Activated CD8-positive, alpha-beta T cell treated with anti-CD3 and anti-CD28 coated beads for 36 hours (primary cell): ENCODE measurements around the gene ZZZ3. TPM values are rescaled to one million over a fixed set of nuclear protein-coding genes. Genes with fewer than 3 reads are reported as not detected.

Experiments used
- ATAC-seq: fragments of 200-7000 bp; cut with Tn5 transposase; one replicate; pipeline ENCODE4 v1.10.0; 2021; ENCODE audit warnings: mild to moderate bottlenecking, moderate library complexity
- CTCF ChIA-PET: fragments of 350-600 bp; sonication (Branson Sonifier 250); formaldehyde crosslinking; loops from one replicate; lab custom pipeline; 2021; ENCODE audit warnings: antibody characterized with exemption; lab: Charles Lee
- POLR2A ChIA-PET: fragments of 350-600 bp; sonication (Branson Sonifier 250); formaldehyde crosslinking; loops from one replicate; lab custom pipeline; 2021; ENCODE audit warnings: antibody characterized with exemption; lab: Charles Lee
- DNase-seq: peaks from one replicate; pipeline ENCODE4 v3.0.0-alpha.2; 2020
- H3K27ac Mint-ChIP-seq: one replicate; pipeline ENCODE4 v1.8.0; 2021; ENCODE audit warnings: mild to moderate bottlenecking, mixed read lengths
- H3K27me3 Mint-ChIP-seq: one replicate; pipeline ENCODE4 v1.8.0; 2021; ENCODE audit warnings: mixed read lengths
- H3K36me3 Mint-ChIP-seq: one replicate; pipeline ENCODE4 v1.8.0; 2021; ENCODE audit warnings: low read depth, mixed read lengths
- H3K4me1 Mint-ChIP-seq: one replicate; pipeline ENCODE4 v1.8.0; 2021; ENCODE audit warnings: low read depth, mixed read lengths
- H3K4me3 Mint-ChIP-seq: one replicate; pipeline ENCODE4 v1.8.0; 2021; ENCODE audit warnings: mild to moderate bottlenecking, moderate library complexity, mixed read lengths
- H3K9me3 Mint-ChIP-seq: one replicate; pipeline ENCODE4 v1.8.0; 2021; ENCODE audit warnings: mixed read lengths
- intact Hi-C: fragments of 100-400 bp; cut with micrococcal nuclease; formaldehyde crosslinking; loops from one replicate; pipeline ENCODE4 v1.10.0; 2022
- total RNA-seq, 2 experiments: library from RNA; stranded (reverse); gene quantifications; one replicate each; pipeline ENCODE4 v1.2.3, GENCODE V29; 2021
- TF ChIP-seq, protein P1 (sequence below): fragments of 200-600 bp; IDR thresholded peaks from one replicate; pipeline ENCODE4 v1.8.0; 2022; ENCODE audit warnings: antibody characterized with exemption, mild to moderate bottlenecking

ZZZ3 gene
- total RNA-seq, 2 experiments from 2014 or later: 37.7 to 39.5 TPM

DNA sequence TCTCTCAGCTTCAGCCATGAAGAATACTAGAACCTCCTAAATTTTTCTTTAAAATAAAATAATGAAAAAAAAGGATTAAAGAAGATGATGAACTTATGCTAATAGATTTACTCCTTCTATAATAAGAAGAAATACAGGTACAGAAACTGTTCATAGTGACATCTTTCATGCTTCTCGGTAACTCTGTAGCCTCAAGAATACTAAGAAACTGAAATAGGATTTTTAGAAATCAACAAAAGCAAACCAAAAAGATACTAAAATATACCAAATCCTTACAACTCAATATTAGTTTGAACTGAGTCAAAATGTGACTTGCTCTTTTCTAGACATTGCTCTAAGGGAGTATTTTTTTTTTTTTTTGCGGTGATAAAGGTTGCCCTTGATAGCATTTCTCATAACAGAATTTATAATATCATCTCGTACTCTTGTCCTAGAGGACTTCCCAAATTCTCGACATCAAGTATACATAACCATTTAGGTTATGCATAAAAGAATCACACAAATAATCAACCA is 42.8 kb downstream of the ZZZ3 start:
- DNase-seq (no peak), ATAC-seq (no peak)
- ChIA-PET POLR2A (no interaction called here), CTCF (no interaction called here)
- Mint-ChIP-seq H3K36me3 (peaks cover 15% of the 10 kb centered on the region), H3K4me3 (no peak overlapping the region), H3K27me3 (no peaks in the 10 kb centered on the region), H3K27ac (no peak overlapping the region), H3K4me1 (peaks cover 14% of the 10 kb centered on the region), H3K9me3 (no peaks in the 10 kb centered on the region)
- intact Hi-C loops: no loop called here
- TF ChIP-seq, protein P1, sequence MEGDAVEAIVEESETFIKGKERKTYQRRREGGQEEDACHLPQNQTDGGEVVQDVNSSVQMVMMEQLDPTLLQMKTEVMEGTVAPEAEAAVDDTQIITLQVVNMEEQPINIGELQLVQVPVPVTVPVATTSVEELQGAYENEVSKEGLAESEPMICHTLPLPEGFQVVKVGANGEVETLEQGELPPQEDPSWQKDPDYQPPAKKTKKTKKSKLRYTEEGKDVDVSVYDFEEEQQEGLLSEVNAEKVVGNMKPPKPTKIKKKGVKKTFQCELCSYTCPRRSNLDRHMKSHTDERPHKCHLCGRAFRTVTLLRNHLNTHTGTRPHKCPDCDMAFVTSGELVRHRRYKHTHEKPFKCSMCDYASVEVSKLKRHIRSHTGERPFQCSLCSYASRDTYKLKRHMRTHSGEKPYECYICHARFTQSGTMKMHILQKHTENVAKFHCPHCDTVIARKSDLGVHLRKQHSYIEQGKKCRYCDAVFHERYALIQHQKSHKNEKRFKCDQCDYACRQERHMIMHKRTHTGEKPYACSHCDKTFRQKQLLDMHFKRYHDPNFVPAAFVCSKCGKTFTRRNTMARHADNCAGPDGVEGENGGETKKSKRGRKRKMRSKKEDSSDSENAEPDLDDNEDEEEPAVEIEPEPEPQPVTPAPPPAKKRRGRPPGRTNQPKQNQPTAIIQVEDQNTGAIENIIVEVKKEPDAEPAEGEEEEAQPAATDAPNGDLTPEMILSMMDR: no peak

DNA sequence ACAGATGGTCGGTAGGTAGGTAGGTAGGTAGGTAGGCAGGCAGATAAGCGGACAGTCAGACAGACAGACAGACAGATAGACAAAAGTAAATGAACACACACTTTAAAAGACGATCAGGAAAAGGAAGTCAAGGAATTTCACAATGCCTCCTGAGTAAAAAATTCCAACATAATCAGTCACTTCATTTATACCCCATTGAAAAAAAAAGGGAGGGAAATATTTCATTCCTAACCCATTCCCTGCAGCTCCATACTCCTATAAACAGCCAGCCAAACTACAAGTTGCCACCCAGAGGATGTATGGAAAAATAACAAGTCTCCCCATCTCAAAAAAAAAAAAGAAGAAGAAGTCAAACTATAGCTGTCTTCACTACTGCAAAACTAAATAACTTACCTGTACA is 43.4 kb downstream of the ZZZ3 start:
- peaks cover 15% of the 10 kb centered on the region for H3K36me3 Mint-ChIP-seq
- POLR2A ChIA-PET: no interaction called here
- CTCF ChIA-PET: no interaction called here
- no peaks in the 10 kb centered on the region for H3K9me3 Mint-ChIP-seq
- no peaks in the 10 kb centered on the region for H3K27me3 Mint-ChIP-seq
- no peak overlapping the region for H3K27ac Mint-ChIP-seq
- TF ChIP-seq, protein P1: no peak
- peaks cover 14% of the 10 kb centered on the region for H3K4me1 Mint-ChIP-seq
- intact Hi-C loops: no loop called here
- ATAC-seq (no peak), DNase-seq (no peak)
- H3K4me3 Mint-ChIP-seq: no peak overlapping the region

DNA sequence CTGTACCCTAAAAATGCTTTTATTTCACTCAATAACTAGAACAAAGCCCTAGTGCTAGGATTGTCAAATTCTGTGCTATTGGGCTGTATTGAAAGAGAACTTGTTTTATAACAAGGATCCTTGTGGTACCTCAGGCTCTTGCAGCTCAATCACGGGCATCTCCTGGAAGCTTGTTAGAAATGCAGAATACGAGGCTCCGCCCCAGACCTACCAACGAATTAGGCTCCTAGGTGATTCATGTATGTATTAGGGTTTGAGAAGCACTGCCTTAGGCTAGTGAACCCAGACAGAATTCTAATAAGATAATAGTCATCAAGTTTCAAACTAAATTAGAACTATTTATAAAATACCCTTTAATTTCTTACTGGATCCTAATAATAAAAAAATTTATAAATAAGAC is 45.6 kb downstream of the ZZZ3 start:
- peaks cover 22% of the 10 kb centered on the region for H3K4me1 Mint-ChIP-seq
- CTCF ChIA-PET: no interaction called here
- H3K27ac Mint-ChIP-seq: no peak overlapping the region
- POLR2A ChIA-PET: no interaction called here
- peaks cover 27% of the 10 kb centered on the region for H3K36me3 Mint-ChIP-seq
- no peak for DNase-seq
- H3K9me3 Mint-ChIP-seq: no peaks in the 10 kb centered on the region
- intact Hi-C loops: no loop called here
- H3K4me3 Mint-ChIP-seq: no peak overlapping the region
- no peaks in the 10 kb centered on the region for H3K27me3 Mint-ChIP-seq
- no peak for ATAC-seq
- TF ChIP-seq, protein P1: no peak

Other genes starting within 250 kb of the ZZZ3 start
- 10 to 100 TPM; 35.8 to 36.2 TPM for gene USP33, start 77.2 kb upstream of the ZZZ3 start, total RNA-seq
- gene MIGA1, start 97.0 kb upstream of the ZZZ3 start, total RNA-seq: 1 to 10 TPM; 8.5 to 9.7 TPM
- gene NEXN, start 206.0 kb upstream of the ZZZ3 start, total RNA-seq: 1 to 10 TPM; 2.4 to 2.8 TPM